K562 (cell line): ENCODE measurements around the gene ZNF219. TPM values are rescaled to one million over a fixed set of nuclear protein-coding genes. Genes with fewer than 3 reads are reported as not detected.

ENCODE experiments used
- ARNT ChIP-seq, 2 experiments: fragments of 450-650 bp; IDR thresholded peaks; 2 replicates each; pipeline ENCODE4 v1.6.1; 2016; ENCODE audit warnings: mild to moderate bottlenecking in 1 of 2
- ATF3 ChIP-seq, 2 experiments: fragments of 450-650 bp in 1 of 2; sonication (generic) in 1 of 2; formaldehyde crosslinking in 1 of 2; IDR thresholded peaks in 1 of 2; conservative IDR thresholded peaks in 1 of 2; 2 replicates each; pipeline versions ENCODE4 v1.6.1 to v1.8.1; 2016 to 2023; ENCODE audit warnings: mild to moderate bottlenecking in 2 of 2, moderate library complexity in 2 of 2, inconsistent platforms in 1 of 2, missing genetic modification reagents in 1 of 2
- C11orf30 ChIP-seq: fragments of 450-650 bp; IDR thresholded peaks from 2 replicates; pipeline ENCODE4 v1.6.1; 2016; ENCODE audit warnings: low read depth, mild to moderate bottlenecking
- CREM ChIP-seq: IDR thresholded peaks from 2 replicates; pipeline ENCODE4 v1.6.1; 2014; ENCODE audit warnings: antibody characterized with exemption, low read depth
- DMBX1 ChIP-seq: fragments of 250-450 bp; sonication (Bioruptor Pico); IDR thresholded peaks from 2 replicates; pipeline ENCODE4 v1.8.0; 2022; ENCODE audit warnings: inconsistent platforms, mild to moderate bottlenecking, moderate library complexity, borderline replicate concordance
- E2F4 ChIP-seq: sonication (generic); formaldehyde crosslinking; IDR thresholded peaks from 2 replicates; pipeline ENCODE4 v1.8.0; 2022; ENCODE audit warnings: mild to moderate bottlenecking, low read depth, missing genetic modification reagents
- FOSL1 ChIP-seq: fragments of 200-800 bp; sonication (Bioruptor generic); conservative IDR thresholded peaks from 2 replicates; pipeline ENCODE4 v1.6.1; 2016; ENCODE audit warnings: missing genetic modification characterization, missing compliant biosample characterization
- HBP1 ChIP-seq: fragments of 450-650 bp; formaldehyde crosslinking; IDR thresholded peaks from 2 replicates; pipeline ENCODE4 v1.4.0; 2022; ENCODE audit warnings: missing genetic modification characterization
- JUN ChIP-seq, 2 experiments: sonication (generic) in 1 of 2; formaldehyde crosslinking in 1 of 2; IDR thresholded peaks; 2 replicates each; pipeline versions ENCODE4 v1.6.1 to v1.8.0; 2012 to 2022; ENCODE audit warnings: borderline replicate concordance in 2 of 2, mild to moderate bottlenecking in 2 of 2, improper control_type of control experiment in 1 of 2, low read depth in 1 of 2, low read length in 1 of 2, missing genetic modification reagents in 1 of 2
- NFE2 ChIP-seq: IDR thresholded peaks from 2 replicates; pipeline ENCODE4 v1.6.1; 2014; ENCODE audit warnings: antibody characterized with exemption, low read depth
- PKNOX1 ChIP-seq: fragments of 450-650 bp; IDR thresholded peaks from 2 replicates; pipeline ENCODE4 v1.6.1; 2016
- SAFB ChIP-seq: fragments of 200-400 bp; formaldehyde crosslinking; IDR thresholded peaks from 2 replicates; pipeline ENCODE4 v1.6.1; 2017; ENCODE audit warnings: low read depth, low read length, borderline replicate concordance
- TEAD4 ChIP-seq, 2 experiments: sonication (generic) in 1 of 2; formaldehyde crosslinking in 1 of 2; IDR thresholded peaks; 2 replicates each; pipeline versions ENCODE4 v1.6.1 to v1.8.0; 2012 to 2022; ENCODE audit warnings: borderline replicate concordance in 1 of 2, inconsistent platforms in 1 of 2, low read length in 1 of 2, mild to moderate bottlenecking in 1 of 2, missing genetic modification reagents in 1 of 2
- TFAP4 ChIP-seq: sonication (generic); formaldehyde crosslinking; IDR thresholded peaks from 2 replicates; pipeline ENCODE4 v1.8.0; 2022; ENCODE audit warnings: missing genetic modification reagents, mild to moderate bottlenecking, moderate library complexity, borderline replicate concordance
- ZBTB17 ChIP-seq: fragments of 450-650 bp; formaldehyde crosslinking; IDR thresholded peaks from 2 replicates; pipeline ENCODE4 v1.4.0; 2020; ENCODE audit warnings: mild to moderate bottlenecking
- ZNF830 ChIP-seq: fragments of 250-450 bp; sonication (Bioruptor Pico); IDR thresholded peaks from 2 replicates; pipeline ENCODE4 v1.5.0; 2021; ENCODE audit warnings: mild to moderate bottlenecking
- polyA plus RNA-seq, 8 experiments: library from polyadenylated mRNA; depleted of rRNA in 4 of 8; stranded (reverse) in 5 of 8; unstranded in 3 of 8; fragments of >200 nt; fragmentation: Nextera tagmentation in 2 of 8; fragmentation: Illumina TruSeq in 1 of 8; extraction: Ambion mirVana in 2 of 8; extraction: Trizol in 1 of 8; gene quantifications; 2 replicates each; pipeline versions ENCODE4 v1.2.1 to v1.2.3, GENCODE V29; 2011 to 2014; ENCODE audit warnings: inconsistent platforms in 1 of 8, missing spikeins in 1 of 8
- total RNA-seq, 7 experiments: library from RNA; depleted of rRNA in 6 of 7; stranded (reverse); fragments of >200 nt in 6 of 7; fragmentation: Illumina TruSeq in 2 of 7; extraction: Trizol in 2 of 7; gene quantifications; 2 replicates each; pipeline versions ENCODE4 v1.2.1 to v1.2.3, GENCODE V29; 2011 to 2021; ENCODE audit warnings: low replicate concordance in 1 of 7

ZNF219 gene
- total and polyA plus RNA-seq, 9 of the 15 experiments (the other 6 are each of a cell fraction or from before 2014, with no cell fraction given) = 0.29 to 10.6 (median 2.8) TPM

- TF ChIP-seq JUN (IDR thresholded peaks at IDR 0.05; ENCODE audit: borderline replicate concordance, low read depth, low read length) (0 out of 2 replicates have a peak, but pooled peaks have one; percentile 9), JUN (CRISPR knock-in tag; IDR thresholded peaks at IDR 0.05; ENCODE audit: borderline replicate concordance) (no peak), CREM (no peak), ZBTB17 (CRISPR knock-in tag) (no peak), TFAP4 (CRISPR knock-in tag) (peak; percentile 75), E2F4 (no peak), NFE2 (peak; percentile 62), ATF3 (IDR thresholded peaks at IDR 0.05) (peak; percentile 57), ATF3 (CRISPR knock-in tag; conservative IDR thresholded peaks at IDR 0.05) (no peak), DMBX1 (CRISPR knock-in tag) (0 out of 2 replicates have a peak, but pooled peaks have one; percentile 27), ARNT (IDR thresholded peaks at IDR 0.05) (no peak), TEAD4 (IDR thresholded peaks at IDR 0.05; ENCODE audit: low read length) (0 out of 2 replicates have a peak, but pooled peaks have one; percentile 20), TEAD4 (CRISPR knock-in tag; IDR thresholded peaks at IDR 0.05; ENCODE audit: borderline replicate concordance) (no peak), HBP1 (no peak), ZNF830 (CRISPR knock-in tag) (no peak), C11orf30 (0 out of 2 replicates have a peak, but pooled peaks have one; percentile 8), FOSL1 (tag) (peak; percentile 43), SAFB (no peak), PKNOX1 (peak; percentile 62)
- TF ChIP-seq, all 486 proteins: peak for 15
These were observed 3.5 kb upstream of the ZNF219 start (continued) for GRCh38 chr14:21101802-21102413.
